HG03432 (cell line): Measurements from ENCODE around the gene RPS6KA2.
A peak's percentile ranks its signal among the peaks of the same experiment; 100 is the strongest.

Experiments used
- ATAC-seq: cut with Tn5 transposase; IDR thresholded peaks from one replicate; pipeline ENCODE4 v1.9.1; 2021; ENCODE audit warnings: mild to moderate bottlenecking, moderate library complexity; ENCODE audit not compliant: unreplicated experiment

Gene RPS6KA2

GRCh38 chr6:166656230-166657151, 29.4 kb upstream of the RPS6KA2 start:
- ATAC-seq = no peak

GRCh38 chr6:166655713-166656229, 28.7 kb upstream of the RPS6KA2 start:
- ATAC-seq = no peak

GRCh38 chr6:166655251-166655650, 28.2 kb upstream of the RPS6KA2 start:
- ATAC-seq = no peak

GRCh38 chr6:166654573-166654972, 27.5 kb upstream of the RPS6KA2 start:
- ATAC-seq = no peak

- ATAC-seq = no peak
Measured at GRCh38 chr6:166653639-166653941, 26.5 kb upstream of the RPS6KA2 start.

- ATAC-seq = no peak
Measured at GRCh38 chr6:166650824-166651807, 24.1 kb upstream of the RPS6KA2 start.

- no peak for ATAC-seq
Measured at GRCh38 chr6:166650047-166650446, 23.0 kb upstream of the RPS6KA2 start.

- no peak for ATAC-seq
Measured at GRCh38 chr6:166648846-166649245, 21.8 kb upstream of the RPS6KA2 start.

- no peak for ATAC-seq
Measured at GRCh38 chr6:166647896-166648295, 20.8 kb upstream of the RPS6KA2 start.

GRCh38 chr6:166646716-166647115, 19.7 kb upstream of the RPS6KA2 start:
- ATAC-seq = no peak

GRCh38 chr6:166645896-166646295, 18.8 kb upstream of the RPS6KA2 start:
- ATAC-seq = no peak

- no peak for ATAC-seq
Measured at GRCh38 chr6:166644681-166645080, 17.6 kb upstream of the RPS6KA2 start.

- no peak for ATAC-seq
Measured at GRCh38 chr6:166643891-166644590, 17.0 kb upstream of the RPS6KA2 start.

GRCh38 chr6:166642646-166643045, 15.6 kb upstream of the RPS6KA2 start:
- no peak for ATAC-seq

GRCh38 chr6:166640342-166641043, 13.4 kb upstream of the RPS6KA2 start:
- peak; percentile 73 for ATAC-seq

- no peak for ATAC-seq
Measured at GRCh38 chr6:166639921-166640320, 12.9 kb upstream of the RPS6KA2 start.

- ATAC-seq = no peak
Measured at GRCh38 chr6:166638573-166638964, 11.5 kb upstream of the RPS6KA2 start.

GRCh38 chr6:166637812-166638572, 10.9 kb upstream of the RPS6KA2 start:
- no peak for ATAC-seq

- no peak for ATAC-seq
Measured at GRCh38 chr6:166636934-166637333, 9.9 kb upstream of the RPS6KA2 start.
